Stimulated activated CD4-positive, alpha-beta T cell treated with anti-CD3 and anti-CD28 coated beads, Interleukin-4, amount 100 ng/mL, for 4 hours (primary cell): ENCODE results near the gene IL11.

ENCODE experiments used
- DNase-seq, 2 experiments: peaks; one replicate each; pipeline ENCODE4 v3.0.0-alpha.2; 2020

The IL11 gene

DNA sequence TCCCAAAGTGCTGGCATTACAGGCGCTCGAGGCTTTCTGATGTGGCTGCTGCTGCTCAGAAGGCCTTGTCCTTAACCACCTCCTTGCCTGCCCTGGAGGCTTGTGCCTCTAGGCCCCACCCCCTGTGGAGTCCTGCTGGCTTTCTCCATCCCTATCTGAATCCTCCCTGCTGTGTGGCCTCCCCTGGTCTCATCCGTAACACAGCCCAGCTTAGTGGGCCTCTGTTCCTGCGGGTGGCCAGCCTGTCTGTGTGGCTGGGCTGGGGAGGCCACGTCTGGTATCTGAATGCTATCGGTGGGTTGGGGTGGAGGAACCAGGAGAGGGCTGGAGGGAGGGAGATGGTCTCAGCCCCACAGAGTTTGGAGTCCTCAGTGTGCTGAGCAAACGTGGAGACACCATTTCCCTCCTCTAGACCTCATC is 20.2 kb upstream of the IL11 start:
- no peak for DNase-seq

GRCh38 chr19:55389386-55390317 is 19.4 kb upstream of the IL11 start:
- no peak for DNase-seq

GRCh38 chr19:55387736-55388497 is 17.7 kb upstream of the IL11 start:
- DNase-seq: no peak

- peak; percentile 38 to 53 for DNase-seq
These were observed 16.3 kb upstream of the IL11 start for GRCh38 chr19:55386493-55386971.

GRCh38 chr19:55385724-55386492 is 15.6 kb upstream of the IL11 start, which contains the start of gene RPL28:
RPL28 (plus strand) TSS chr19:55385932; CDS start chr19:55386358, 426 bp downstream.
- peak; percentile 95 to 98 for DNase-seq

GRCh38 chr19:55384920-55385723 is 14.9 kb upstream of the IL11 start:
- peak; percentile 93 to 96 for DNase-seq

DNA sequence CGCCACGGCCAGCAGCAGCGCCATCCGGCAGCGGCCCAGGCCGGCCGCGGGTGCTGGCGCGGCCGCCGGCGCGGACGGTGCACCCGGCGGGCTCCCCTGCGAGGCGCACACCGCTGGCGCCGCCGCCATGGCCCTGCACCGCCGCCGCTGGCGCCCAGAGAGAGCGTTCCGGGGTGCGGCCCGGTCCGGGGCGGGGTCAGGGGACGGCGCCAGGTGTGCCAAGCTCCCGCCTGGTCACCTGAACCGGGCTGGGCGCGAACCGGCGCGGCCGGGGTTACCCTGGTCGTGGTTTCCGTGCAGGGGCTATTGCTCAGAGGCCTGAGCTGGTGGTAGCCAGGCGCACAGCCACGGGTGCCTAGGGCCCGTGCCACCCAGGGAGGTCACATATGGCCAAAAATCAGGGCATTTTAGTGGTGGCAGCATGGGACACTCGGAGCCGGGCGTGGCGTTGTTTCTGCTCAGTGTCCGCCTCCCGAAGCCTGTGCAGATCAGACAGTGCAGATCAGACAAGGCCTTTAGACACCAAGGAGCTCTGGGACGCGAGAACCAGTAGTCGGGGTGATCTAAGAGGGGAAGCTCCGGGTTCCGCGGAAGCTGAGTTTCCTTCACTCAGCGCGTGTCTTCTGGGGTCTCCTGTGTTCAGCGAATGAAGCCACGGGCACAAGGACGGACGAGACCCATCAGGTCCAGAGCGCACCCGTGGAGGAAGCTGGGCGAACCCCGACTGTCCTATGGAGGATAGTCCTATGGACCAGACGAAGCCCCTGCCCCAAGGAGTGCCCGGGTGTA is 14.1 kb upstream of the IL11 start, which contains the start of gene TMEM238:
TMEM238 (minus strand) TSS at position 162 of the 789 bp plus-strand sequence; CDS start at position 129, 33 bp downstream.
- peak in 1 of 2 experiments; percentile 51 for DNase-seq

- DNase-seq: peak; percentile 28 to 50
These were observed 13.2 kb upstream of the IL11 start for GRCh38 chr19:55383279-55384130.

- DNase-seq: no peak
These were observed 12.3 kb upstream of the IL11 start for GRCh38 chr19:55382522-55383054.

- no peak for DNase-seq
These were observed 11.8 kb upstream of the IL11 start for GRCh38 chr19:55382013-55382412.

DNA sequence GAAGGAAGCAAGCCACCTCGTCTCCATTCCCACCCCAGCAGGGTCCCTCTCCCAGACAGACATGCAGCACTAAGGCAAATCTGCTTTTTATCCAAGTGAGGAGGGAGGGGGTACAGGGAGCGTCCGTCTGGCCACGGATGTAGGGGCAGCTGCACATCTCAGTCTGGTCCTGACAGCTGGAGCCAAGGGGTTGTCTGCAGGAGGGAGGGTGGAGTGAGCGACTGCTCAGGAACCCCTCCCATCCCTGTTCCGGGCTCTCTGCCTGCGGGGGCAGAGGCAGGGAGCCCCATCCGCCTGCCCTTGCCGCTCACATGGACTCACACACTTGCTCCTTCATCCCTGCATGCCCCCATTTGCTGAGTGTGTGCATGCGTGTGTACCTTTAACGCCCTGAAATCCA is 8.9 kb upstream of the IL11 start:
- no peak for DNase-seq

GRCh38 chr19:55377356-55378131 is 7.3 kb upstream of the IL11 start:
- DNase-seq: no peak

- DNase-seq: no peak
These were observed 6.1 kb upstream of the IL11 start, which contains the start of gene TMEM190 for GRCh38 chr19:55376241-55376933. TMEM190 (plus strand) TSS chr19:55376826; CDS start chr19:55376854, 28 bp downstream.

- DNase-seq: no peak
These were observed 3.9 kb upstream of the IL11 start for GRCh38 chr19:55373993-55374757.

DNA sequence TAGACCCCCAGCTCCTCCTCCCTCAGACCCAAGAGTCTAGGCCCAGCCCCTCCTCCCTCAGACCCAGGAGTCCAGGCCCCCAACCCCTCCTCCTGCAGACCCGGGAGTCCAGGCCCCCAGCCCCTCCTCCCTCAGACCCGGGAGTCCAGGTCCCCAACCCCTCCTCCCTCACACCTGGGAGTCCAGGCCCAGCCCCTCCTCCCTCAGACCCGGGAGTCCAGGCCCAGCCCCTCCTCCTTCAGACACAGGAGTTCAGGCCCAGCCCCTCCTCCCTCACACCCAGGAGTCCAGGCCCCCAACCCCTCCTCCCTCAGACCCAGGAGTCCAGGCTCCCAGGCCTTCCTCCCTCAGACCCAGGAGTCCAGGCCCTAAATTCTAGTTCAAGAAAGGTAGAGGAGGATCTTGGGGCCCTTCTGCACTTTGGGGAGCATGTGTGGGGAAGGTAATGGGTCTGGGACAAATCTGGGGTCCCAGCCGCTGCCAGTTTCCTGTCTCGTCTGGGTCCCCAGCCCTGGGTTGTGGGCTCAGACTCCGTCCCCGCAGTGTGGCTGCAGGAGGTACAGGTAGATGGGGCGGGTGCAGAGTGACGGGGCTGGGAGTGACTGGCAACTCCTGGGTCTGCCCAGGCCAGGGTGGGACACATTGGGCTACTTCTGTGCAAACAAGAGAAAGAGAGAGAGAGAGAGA is 3.2 kb upstream of the IL11 start:
- no peak for DNase-seq

DNA sequence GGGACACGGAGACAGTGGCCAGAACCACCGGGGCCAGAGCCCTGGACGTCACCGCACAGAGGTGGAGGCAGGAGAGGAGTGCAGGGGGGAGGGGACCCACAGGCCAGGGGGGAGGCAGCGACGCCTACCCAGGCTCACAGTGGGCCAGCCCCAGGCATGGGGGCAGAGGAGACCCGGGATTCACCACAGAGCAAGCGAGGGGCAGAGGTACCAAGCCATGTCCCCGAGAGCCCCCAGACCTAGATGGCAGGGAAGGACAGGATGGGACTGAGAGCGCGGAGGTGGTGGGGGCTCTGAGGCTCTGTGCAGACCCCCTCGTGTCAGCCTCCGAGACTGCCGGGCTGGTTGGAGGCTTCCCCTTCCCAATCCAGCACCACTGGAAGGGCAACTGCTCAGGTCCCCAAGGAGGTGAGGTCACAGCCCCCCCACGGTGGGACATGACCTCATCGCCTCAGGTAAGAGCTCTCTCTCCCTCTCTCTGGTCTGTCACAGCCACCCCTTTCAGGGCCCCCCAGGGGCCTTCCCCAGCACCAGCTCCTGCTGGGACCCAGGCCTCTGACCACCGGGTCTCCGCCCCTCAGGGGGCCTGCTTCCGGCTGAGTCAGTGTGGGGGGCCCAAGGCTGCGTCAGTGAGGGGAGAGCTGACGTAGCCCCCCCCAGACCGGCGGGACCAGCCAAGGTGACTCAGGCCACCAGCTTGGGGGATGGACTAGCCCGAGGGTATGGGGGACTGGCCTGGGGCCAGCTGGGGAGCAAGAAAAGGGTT is 2.2 kb upstream of the IL11 start:
- no peak for DNase-seq
